ENCODE measurements around the gene ENDOD1.

DNA sequence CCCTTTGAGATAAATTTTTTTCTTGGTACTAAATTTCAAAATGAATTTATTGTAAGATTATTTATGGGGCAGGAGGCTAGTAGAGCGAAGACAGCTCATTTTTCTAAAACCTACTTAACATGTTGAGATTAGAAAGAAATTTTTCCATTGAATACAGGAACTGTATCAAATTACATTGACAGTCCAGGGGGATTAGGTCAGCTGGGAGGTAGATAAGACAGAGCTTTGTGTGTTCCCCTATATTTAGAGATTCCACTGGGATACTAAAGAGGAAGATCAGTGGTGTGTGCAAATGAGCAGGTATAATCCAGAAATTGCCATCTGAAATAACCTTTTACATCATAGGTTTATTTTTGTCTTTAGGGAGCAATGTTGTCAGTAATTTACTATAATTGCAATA is 32.1 kb downstream of the ENDOD1 start:
- TF ChIP-seq, protein P1, sequence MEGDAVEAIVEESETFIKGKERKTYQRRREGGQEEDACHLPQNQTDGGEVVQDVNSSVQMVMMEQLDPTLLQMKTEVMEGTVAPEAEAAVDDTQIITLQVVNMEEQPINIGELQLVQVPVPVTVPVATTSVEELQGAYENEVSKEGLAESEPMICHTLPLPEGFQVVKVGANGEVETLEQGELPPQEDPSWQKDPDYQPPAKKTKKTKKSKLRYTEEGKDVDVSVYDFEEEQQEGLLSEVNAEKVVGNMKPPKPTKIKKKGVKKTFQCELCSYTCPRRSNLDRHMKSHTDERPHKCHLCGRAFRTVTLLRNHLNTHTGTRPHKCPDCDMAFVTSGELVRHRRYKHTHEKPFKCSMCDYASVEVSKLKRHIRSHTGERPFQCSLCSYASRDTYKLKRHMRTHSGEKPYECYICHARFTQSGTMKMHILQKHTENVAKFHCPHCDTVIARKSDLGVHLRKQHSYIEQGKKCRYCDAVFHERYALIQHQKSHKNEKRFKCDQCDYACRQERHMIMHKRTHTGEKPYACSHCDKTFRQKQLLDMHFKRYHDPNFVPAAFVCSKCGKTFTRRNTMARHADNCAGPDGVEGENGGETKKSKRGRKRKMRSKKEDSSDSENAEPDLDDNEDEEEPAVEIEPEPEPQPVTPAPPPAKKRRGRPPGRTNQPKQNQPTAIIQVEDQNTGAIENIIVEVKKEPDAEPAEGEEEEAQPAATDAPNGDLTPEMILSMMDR (IDR thresholded peaks at IDR 0.05): no peak
- no peak for TF ChIP-seq NR2C2 (CRISPR knock-in tag; IDR thresholded peaks at IDR 0.05)
- no peak for TF ChIP-seq TP53 (CRISPR knock-in tag; IDR thresholded peaks at IDR 0.05)
- TF ChIP-seq CREB1 (CRISPR knock-in tag; IDR thresholded peaks at IDR 0.05): no peak
- TF ChIP-seq NR1H2 (CRISPR knock-in tag; IDR thresholded peaks at IDR 0.05): no peak
- TF ChIP-seq JUN (CRISPR knock-in tag; IDR thresholded peaks at IDR 0.05): no peak

All from WTC11 (cell line).